Lung (tissue), 12 donors: Measurements from ENCODE around the gene DPM3. TPM values are rescaled to one million over a fixed set of nuclear protein-coding genes. Genes with fewer than 3 reads are reported as not detected.
A peak's percentile ranks its signal among the peaks of the same experiment; 100 is the strongest.

ENCODE experiments used
- ATAC-seq: fragments of 200-7000 bp; cut with Tn5 transposase; one replicate; pipeline ENCODE4 v1.9.1; 2020; ENCODE audit warnings: moderate number of reproducible peaks; ENCODE audit not compliant: insufficient read depth, low FRiP score
- DNase-seq, 3 donors: peaks; one replicate each; pipeline ENCODE4 v3.0.0-alpha.2; 2013 to 2017
- H3K27ac ChIP-seq, 2 donors: one replicate each; pipeline ENCODE4 v1.5.1; 2013; ENCODE audit warnings: mild to moderate bottlenecking in 2 of 2, moderate library complexity in 2 of 2, control low read depth in 1 of 2, inconsistent platforms in 1 of 2, low read depth in 1 of 2, low read length in 1 of 2
- H3K27me3 ChIP-seq, 3 donors: one replicate each; pipeline ENCODE4 v1.5.1; 2013; ENCODE audit warnings: low read length in 2 of 3; ENCODE audit not compliant: control insufficient read depth in 3 of 3, insufficient read depth in 3 of 3
- H3K36me3 ChIP-seq, 4 donors: one replicate each; pipeline ENCODE4 v1.5.1; 2013; ENCODE audit warnings: low read length in 4 of 4, mild to moderate bottlenecking in 1 of 4, moderate library complexity in 1 of 4; ENCODE audit not compliant: control insufficient read depth in 4 of 4, insufficient read depth in 4 of 4
- H3K4me1 ChIP-seq, 5 donors: one replicate each; pipeline ENCODE4 v1.5.1; 2013; ENCODE audit warnings: low read length in 5 of 5, mild to moderate bottlenecking in 2 of 5, moderate library complexity in 1 of 5; ENCODE audit not compliant: control insufficient read depth in 5 of 5, insufficient read depth in 5 of 5
- H3K4me3 ChIP-seq: one replicate; pipeline ENCODE4 v1.5.1; 2013; ENCODE audit warnings: mild to moderate bottlenecking, control low read depth, moderate library complexity
- H3K9ac ChIP-seq, 2 donors: one replicate each; pipeline ENCODE4 v1.5.1; 2013; ENCODE audit warnings: low read length in 2 of 2, control low read depth in 1 of 2; ENCODE audit not compliant: insufficient read depth in 1 of 2
- H3K9me3 ChIP-seq, 4 donors: one replicate each; pipeline ENCODE4 v1.5.1; 2013; ENCODE audit warnings: low read length in 3 of 4, mild to moderate bottlenecking in 1 of 4, moderate library complexity in 1 of 4; ENCODE audit not compliant: control insufficient read depth in 4 of 4, insufficient read depth in 3 of 4
- CTCF ChIP-seq: IDR thresholded peaks from 2 replicates; pipeline ENCODE4 v1.5.1; 2012; ENCODE audit warnings: mild to moderate bottlenecking; ENCODE audit errors: control extremely low read depth, extremely low read depth
- WGBS, 2 donors: extraction: QIAGEN DNeasy Blood & Tissue Kit; methylation state at CpG; one replicate each; pipeline ENCODE4 v1.1.7; 2013; 5-methylcytosine and 5-hydroxymethylcytosine counted together
- polyA plus RNA-seq, 2 donors: library from polyadenylated mRNA; stranded (reverse); fragments of 200-250 nt; gene quantifications; one replicate each; pipeline ENCODE4 v1.2.1, GENCODE V29; 2013
- total RNA-seq, 2 donors: library from RNA; depleted of rRNA in 1 of 2; stranded (reverse); fragments of >200 nt in 1 of 2; gene quantifications; one replicate each; pipeline ENCODE4 v1.2.1, GENCODE V29; 2014 to 2021
- donor health status: control.
- donor health status: control.
- donor health status: Bipolar disorder and iron deficiency.
- donor health status: healthy.
- donor health status: DM: yes; HTN: yes; CAD: no.

The DPM3 gene
- total and polyA plus RNA-seq, 4 donors, result 33.7 to 491 (median 133) TPM

- Histone ChIP-seq H3K36me3 (peaks cover 0 to 3% (median 1%) of the 10 kb centered on the region in 4 donors), H3K9ac (no peak overlapping the region), H3K4me1 (peaks cover 0 to 29% (median 3%) of the 10 kb centered on the region in 5 donors), H3K27me3 (no peaks in the 10 kb centered on the region), H3K4me3 (no peak overlapping the region), H3K27ac (no peak overlapping the region), H3K9me3 (no peaks in the 10 kb centered on the region)
- WGBS, 2 donors, result 86 to 92% methylated on average over 12 of the region's 12 CpGs
- TF ChIP-seq CTCF, result no peak
- DNase-seq, result no peak
- no peak for ATAC-seq
Measured at GRCh38 chr1:155175281-155175926, 35.1 kb upstream of the DPM3 start.

GRCh38 chr1:155174324-155175280 is 34.3 kb upstream of the DPM3 start:
- no peaks in the 10 kb centered on the region for H3K9me3 ChIP-seq
- DNase-seq (peak; percentile 28 to 47 (median 40)), ATAC-seq (no peak)
- TF ChIP-seq CTCF, result no peak
- peaks cover 0 to 8% (median 3%) of the 10 kb centered on the region in 4 donors for H3K36me3 ChIP-seq
- H3K4me3 ChIP-seq, result no peak overlapping the region
- H3K4me1 ChIP-seq, result peaks cover 0 to 29% (median 3%) of the 10 kb centered on the region in 5 donors
- H3K27me3 ChIP-seq, result no peaks in the 10 kb centered on the region
- 4 to 9% methylated on average over 32 to 35 of the region's 35 CpGs for WGBS, 2 donors
- no peak overlapping the region for H3K27ac ChIP-seq
- no peak overlapping the region for H3K9ac ChIP-seq

- ATAC-seq, result no peak
- Histone ChIP-seq H3K27me3 (no peaks in the 10 kb centered on the region), H3K9me3 (no peaks in the 10 kb centered on the region), H3K27ac (peak within 1 kb of the TSS; percentile 80 to 90), H3K4me3 (peak within 1 kb of the TSS; percentile 54), H3K9ac (peak within 1 kb of the TSS; percentile 61 to 80), H3K36me3 (peaks cover 0 to 16% (median 7%) of the 10 kb centered on the region in 4 donors), H3K4me1 (peaks cover 0 to 29% (median 3%) of the 10 kb centered on the region in 5 donors)
- DNase-seq, result no peak
- TF ChIP-seq CTCF, result no peak
- WGBS, 2 donors, result 1 to 3% methylated on average over 38 of the region's 38 CpGs
Measured at GRCh38 chr1:155173478-155174323, 33.4 kb upstream of the DPM3 start, which contains the start of gene TRIM46. Gene TRIM46 (plus strand): TSS chr1:155173849. CDS start chr1:155173967, 118 bp downstream.
